WI38 (cell line): ENCODE measurements around the gene CDK19.

ENCODE experiments used
- H3K4me3 ChIP-seq: 2 replicates; pipeline ENCODE4 v1.5.1; 2011; ENCODE audit warnings: low read depth, mild to moderate bottlenecking, control low read depth, low read length
- CTCF ChIP-seq: IDR thresholded peaks from 2 replicates; pipeline ENCODE4 v1.5.1; 2012; ENCODE audit warnings: low read depth, mild to moderate bottlenecking, control low read depth, low read length

The CDK19 gene

GRCh38 chr6:110662490-110663211 lies 152.6 kb downstream of the CDK19 start:
- H3K4me3 ChIP-seq = no peak overlapping the region
- TF ChIP-seq CTCF = no peak

GRCh38 chr6:110661414-110661813 lies 153.9 kb downstream of the CDK19 start:
- H3K4me3 ChIP-seq = no peak overlapping the region
- no peak for TF ChIP-seq CTCF

GRCh38 chr6:110660066-110660655 lies 155.1 kb downstream of the CDK19 start:
- H3K4me3 ChIP-seq = no peak overlapping the region
- TF ChIP-seq CTCF = no peak

- no peak for TF ChIP-seq CTCF
Measured at GRCh38 chr6:110658631-110659211, 156.5 kb downstream of the CDK19 start.

GRCh38 chr6:110656492-110656891 lies 158.8 kb downstream of the CDK19 start:
- no peak for TF ChIP-seq CTCF
- H3K4me3 ChIP-seq = no peak overlapping the region

More at GRCh38 chr6:110658631-110659211, 156.5 kb downstream of the CDK19 start:
- no peak overlapping the region for H3K4me3 ChIP-seq

GRCh38 chr6:110655821-110656220 lies 159.4 kb downstream of the CDK19 start:
- H3K4me3 ChIP-seq = no peak overlapping the region
- TF ChIP-seq CTCF = no peak
